HG03565 (cell line): ENCODE measurements around the gene FSTL3.

Experiments
- ATAC-seq: cut with Tn5 transposase; IDR thresholded peaks from one replicate; pipeline ENCODE4 v1.9.1; 2021; ENCODE audit warnings: mild to moderate bottlenecking, moderate library complexity; ENCODE audit not compliant: unreplicated experiment

The FSTL3 gene

DNA sequence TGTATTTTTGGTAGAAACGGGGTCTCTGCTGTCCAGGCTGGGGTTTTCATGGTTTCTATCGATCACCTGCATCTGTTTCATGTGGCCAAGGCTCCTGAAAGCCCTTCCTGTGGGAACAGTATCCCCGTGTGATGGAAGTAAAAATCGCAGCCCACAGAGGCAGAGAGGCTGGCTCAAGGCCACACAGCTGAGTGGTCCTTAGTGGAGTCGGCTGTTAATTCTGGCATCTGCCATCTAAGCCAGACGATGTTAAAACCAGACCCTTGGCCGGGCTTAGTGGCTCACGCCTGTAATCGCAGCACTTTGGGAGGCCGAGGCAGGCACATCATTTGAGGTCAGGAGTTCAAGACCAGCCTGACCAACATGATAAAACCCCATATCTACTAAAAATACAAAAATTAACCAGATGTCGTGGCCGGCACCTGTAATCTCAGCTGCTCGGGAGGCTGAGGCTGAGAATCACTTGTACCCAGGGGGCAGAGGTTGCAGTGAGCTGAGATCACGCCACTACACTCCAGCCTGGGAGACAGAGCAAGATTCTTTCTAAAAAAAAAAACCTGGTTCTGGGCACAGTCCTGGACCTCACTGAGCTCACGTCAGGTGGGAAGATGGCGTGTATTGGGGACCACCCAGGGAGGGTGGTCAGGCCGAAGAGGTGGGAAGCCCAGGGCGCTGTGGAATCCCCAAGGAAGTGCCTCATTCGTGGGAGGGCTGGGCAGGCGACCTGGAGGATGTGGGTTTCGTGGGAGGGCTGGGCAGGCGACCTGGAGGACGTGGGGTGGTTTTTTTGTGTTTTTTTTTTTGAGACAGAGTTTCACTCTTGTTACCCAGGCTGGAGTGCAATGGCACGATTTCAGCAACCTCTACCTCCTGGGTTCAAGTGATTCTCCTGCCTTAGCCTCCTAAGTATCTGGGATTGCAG is 56.2 kb downstream of the FSTL3 start:
- ATAC-seq: no peak
